CD14-positive monocyte (primary cell): Measurements from ENCODE around the gene HABP4. TPM values are rescaled to one million over a fixed set of nuclear protein-coding genes. Genes with fewer than 3 reads are reported as not detected.

ENCODE experiments used
- DNase-seq, 3 donors: peaks; one replicate each; pipeline ENCODE4 v3.0.0-alpha.2; 2011 to 2022
- H2AFZ ChIP-seq: 2 replicates; pipeline ENCODE4 v1.6.0; 2012; ENCODE audit warnings: mild to moderate bottlenecking, low read depth, low read length, inconsistent platforms; ENCODE audit not compliant: insufficient read depth, poor library complexity, severe bottlenecking
- H3K27ac ChIP-seq, 2 donors: 1 replicate in 1 of 2; 2 replicates in 1 of 2; pipeline ENCODE4 v1.5.1; 2012 to 2013; ENCODE audit warnings: low read length in 2 of 2, control low read depth in 1 of 2, inconsistent platforms in 1 of 2, low read depth in 1 of 2, mild to moderate bottlenecking in 1 of 2
- H3K27me3 ChIP-seq, 2 donors: one replicate each; pipeline versions ENCODE4 v1.6.0 to v1.6.1; 2011 to 2013; ENCODE audit warnings: low read length in 2 of 2; ENCODE audit not compliant: control insufficient read depth in 2 of 2, insufficient read depth in 2 of 2
- H3K36me3 ChIP-seq, 2 donors: replicated peaks in 1 of 2; 1 replicate in 1 of 2; 2 replicates in 1 of 2; pipeline versions ENCODE4 v1.5.1 to v1.6.1; 2012 to 2013; ENCODE audit warnings: low read length in 2 of 2, control low read depth in 1 of 2, inconsistent platforms in 1 of 2, mild to moderate bottlenecking in 1 of 2; ENCODE audit not compliant: insufficient read depth in 2 of 2, control insufficient read depth in 1 of 2
- H3K4me1 ChIP-seq, 2 donors: 1 replicate in 1 of 2; 2 replicates in 1 of 2; pipeline versions ENCODE4 v1.5.1 to v1.6.1; 2012 to 2013; ENCODE audit warnings: low read length in 2 of 2, control low read depth in 1 of 2, inconsistent platforms in 1 of 2, mild to moderate bottlenecking in 1 of 2, moderate library complexity in 1 of 2; ENCODE audit not compliant: insufficient read depth in 2 of 2, control insufficient read depth in 1 of 2
- H3K4me2 ChIP-seq: replicated peaks from 2 replicates; pipeline ENCODE3; 2012; ENCODE audit warnings: low read length, moderate library complexity, mild to moderate bottlenecking; ENCODE audit not compliant: poor library complexity, severe bottlenecking; ENCODE audit errors: extremely low read depth
- H3K4me3 ChIP-seq, 3 experiments: fragments of 200-600 bp in 1 of 3; sonication (generic) in 1 of 3; replicated peaks in 1 of 3; 1 replicate in 2 of 3; 2 replicates in 1 of 3; pipeline ENCODE4 v1.5.1; 2011 to 2013; ENCODE audit warnings: low read length in 3 of 3, mild to moderate bottlenecking in 3 of 3, control low read depth in 2 of 3, low read depth in 2 of 3, inconsistent platforms in 1 of 3, moderate library complexity in 1 of 3
- H3K79me2 ChIP-seq: 2 replicates; pipeline ENCODE4 v1.6.0; 2012; ENCODE audit warnings: mild to moderate bottlenecking, control low read depth, inconsistent platforms, low read length, moderate library complexity; ENCODE audit not compliant: insufficient read depth
- H3K9ac ChIP-seq: 2 replicates; pipeline ENCODE4 v1.6.0; 2017; ENCODE audit warnings: low read length, mild to moderate bottlenecking; ENCODE audit not compliant: insufficient read depth, poor library complexity, severe bottlenecking
- H3K9me3 ChIP-seq, 2 donors: replicated peaks in 1 of 2; 1 replicate in 1 of 2; 2 replicates in 1 of 2; pipeline versions ENCODE4 v1.5.1 to v1.6.1; 2012 to 2013; ENCODE audit warnings: low read length in 2 of 2, control low read depth in 1 of 2; ENCODE audit not compliant: control insufficient read depth in 1 of 2, insufficient read depth in 1 of 2
- H4K20me1 ChIP-seq: 2 replicates; pipeline ENCODE4 v1.6.0; 2012; ENCODE audit warnings: mild to moderate bottlenecking, low read length, control low read depth, moderate library complexity; ENCODE audit not compliant: insufficient read depth
- H3K27ac Mint-ChIP-seq, 7 donors: one replicate each; pipeline ENCODE4 v1.8.0; 2020; ENCODE audit warnings: mild to moderate bottlenecking in 7 of 7, mixed read lengths in 7 of 7, moderate library complexity in 6 of 7, inconsistent platforms in 2 of 7
- H3K27me3 Mint-ChIP-seq, 3 donors: one replicate each; pipeline ENCODE4 v1.8.0; 2021 to 2022; ENCODE audit warnings: low read depth in 3 of 3, mild to moderate bottlenecking in 3 of 3, mixed read lengths in 3 of 3, moderate library complexity in 3 of 3, inconsistent platforms in 1 of 3
- H3K36me3 Mint-ChIP-seq, 2 donors: one replicate each; pipeline ENCODE4 v1.8.0; 2020; ENCODE audit warnings: mixed read lengths in 2 of 2, inconsistent platforms in 1 of 2, mild to moderate bottlenecking in 1 of 2
- H3K4me1 Mint-ChIP-seq: one replicate; pipeline ENCODE4 v1.8.0; 2020; ENCODE audit warnings: mild to moderate bottlenecking, mixed read lengths
- H3K4me3 Mint-ChIP-seq, 2 donors: one replicate each; pipeline ENCODE4 v1.8.0; 2020; ENCODE audit warnings: mild to moderate bottlenecking in 2 of 2, mixed read lengths in 2 of 2, moderate library complexity in 1 of 2
- H3K9me3 Mint-ChIP-seq, 7 donors: one replicate each; pipeline ENCODE4 v1.8.0; 2020 to 2022; ENCODE audit warnings: mixed read lengths in 7 of 7, mild to moderate bottlenecking in 6 of 7, moderate library complexity in 6 of 7, inconsistent platforms in 2 of 7
- CTCF ChIP-seq: fragments of 200-600 bp; IDR thresholded peaks from one replicate; pipeline ENCODE4 v1.8.0; 2022; ENCODE audit warnings: antibody characterized with exemption, mild to moderate bottlenecking
- WGBS: methylation state at CpG from one replicate; pipeline ENCODE4 v1.1.5; 2013; ENCODE audit warnings: missing lambda C conversion rate; ENCODE audit not compliant: insufficient coverage; 5-methylcytosine and 5-hydroxymethylcytosine counted together
- intact Hi-C, 2 donors: fragments of 100-400 bp; cut with micrococcal nuclease; formaldehyde crosslinking; loops; one replicate each; pipeline versions ENCODE4 v1.15.0 to v1.15.1; 2023
- polyA plus RNA-seq, 3 donors: library from polyadenylated mRNA; depleted of rRNA in 1 of 3; unstranded in 2 of 3; stranded (reverse) in 1 of 3; fragments of 300-500 nt in 2 of 3; fragments of >200 nt in 1 of 3; fragmentation: Illumina TruSeq in 2 of 3; gene quantifications; 1 replicate in 2 of 3; 2 replicates in 1 of 3; pipeline ENCODE4 v1.2.3, GENCODE V29; 2012 to 2021

HABP4 gene
- polyA plus RNA-seq, 3 donors = 0.54 to 0.97 (median 0.68) TPM

GRCh38 chr9:96480736-96481135 is 30.8 kb downstream of the HABP4 start:
- Histone ChIP-seq H3K79me2 (no peaks in the 10 kb centered on the region), H3K4me2 (no peak overlapping the region), H3K4me1 (no peaks in the 10 kb centered on the region), H3K9ac (no peak overlapping the region), H3K9me3 (no peaks in the 10 kb centered on the region), H4K20me1 (no peaks in the 10 kb centered on the region), H3K36me3 (no peaks in the 10 kb centered on the region), H3K27me3 (no peaks in the 10 kb centered on the region), H3K27ac (no peak overlapping the region), H3K4me3 (no peak overlapping the region), H2AFZ (no peak overlapping the region)
- no peak for TF ChIP-seq CTCF
- Mint-ChIP-seq H3K36me3 (no peaks in the 10 kb centered on the region), H3K27ac (no peak overlapping the region), H3K4me3 (no peak overlapping the region), H3K9me3 (no peaks in the 10 kb centered on the region), H3K27me3 (peaks cover 0 to 2% (median 2%) of the 10 kb centered on the region in 3 donors), H3K4me1 (peaks cover 8% of the 10 kb centered on the region)
- no peak for DNase-seq
- intact Hi-C loops = no loop called here
- no CpG with 5 or more reads among the region's 3 CpGs for WGBS

DNA sequence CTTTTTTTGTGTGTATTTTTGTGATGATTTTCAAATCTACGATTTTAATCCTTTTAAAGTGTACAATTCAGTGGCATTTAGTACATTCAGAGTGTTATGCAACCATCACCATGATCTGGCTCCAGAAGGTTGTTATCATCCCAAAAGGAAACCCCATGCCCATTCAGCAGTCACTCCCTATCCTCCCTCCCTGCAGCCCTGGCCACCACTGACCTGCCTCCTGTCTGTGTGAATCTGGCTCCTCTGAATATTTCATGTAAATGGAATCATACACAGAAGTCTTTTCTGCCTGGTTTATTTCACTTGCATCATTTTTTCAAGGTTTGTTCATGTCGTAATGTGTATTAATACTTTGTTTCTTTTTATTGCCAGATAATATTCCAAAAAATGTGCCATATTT is 32.5 kb downstream of the HABP4 start:
- Histone ChIP-seq H2AFZ (no peak overlapping the region), H3K4me3 (no peak overlapping the region), H3K4me1 (no peaks in the 10 kb centered on the region), H3K36me3 (no peaks in the 10 kb centered on the region), H3K27me3 (no peaks in the 10 kb centered on the region), H3K79me2 (no peaks in the 10 kb centered on the region), H3K9ac (no peak overlapping the region), H3K27ac (no peak overlapping the region), H3K4me2 (no peak overlapping the region), H4K20me1 (no peaks in the 10 kb centered on the region), H3K9me3 (no peaks in the 10 kb centered on the region)
- no peak for DNase-seq
- intact Hi-C loops = no loop called here
- Mint-ChIP-seq H3K4me1 (peaks cover 8% of the 10 kb centered on the region), H3K4me3 (no peak overlapping the region), H3K27ac (no peak overlapping the region), H3K9me3 (no peaks in the 10 kb centered on the region), H3K27me3 (peaks cover 0 to 2% (median 2%) of the 10 kb centered on the region in 3 donors), H3K36me3 (no peaks in the 10 kb centered on the region)
- no peak for TF ChIP-seq CTCF
- no CpG with 5 or more reads among the region's 2 CpGs for WGBS
